WERI-Rb-1 (cell line): Measurements from ENCODE around the gene CYP4F12.

Source experiments
- DNase-seq: peaks from one replicate; pipeline ENCODE4 v3.0.0-alpha.2; 2020
- H3K27ac ChIP-seq: fragments of 250-450 bp; sonication (Bioruptor Pico); 2 replicates; pipeline ENCODE4 v1.5.1; 2020; ENCODE audit warnings: mild to moderate bottlenecking, moderate library complexity
- H3K27me3 ChIP-seq: fragments of 250-450 bp; sonication (Bioruptor Pico); 2 replicates; pipeline ENCODE4 v1.5.1; 2021; ENCODE audit warnings: mild to moderate bottlenecking, low read depth, moderate library complexity; ENCODE audit not compliant: insufficient read depth, severe bottlenecking
- H3K36me3 ChIP-seq: fragments of 250-450 bp; sonication (Bioruptor Pico); 2 replicates; pipeline ENCODE4 v1.5.1; 2020; ENCODE audit warnings: mild to moderate bottlenecking, moderate library complexity
- H3K4me3 ChIP-seq: 2 replicates; pipeline ENCODE4 v1.5.1; 2011; ENCODE audit warnings: low read depth, mild to moderate bottlenecking, control low read depth, low read length
- H3K9me3 ChIP-seq: fragments of 250-450 bp; sonication (Bioruptor Pico); 2 replicates; pipeline ENCODE4 v1.5.1; 2021; ENCODE audit warnings: mild to moderate bottlenecking, moderate library complexity; ENCODE audit not compliant: severe bottlenecking
- TF ChIP-seq, protein P1 (sequence below): IDR thresholded peaks from 2 replicates; pipeline ENCODE4 v1.5.1; 2011; ENCODE audit warnings: low read depth, mild to moderate bottlenecking, control low read depth, inconsistent platforms, low read length

The CYP4F12 gene

DNA sequence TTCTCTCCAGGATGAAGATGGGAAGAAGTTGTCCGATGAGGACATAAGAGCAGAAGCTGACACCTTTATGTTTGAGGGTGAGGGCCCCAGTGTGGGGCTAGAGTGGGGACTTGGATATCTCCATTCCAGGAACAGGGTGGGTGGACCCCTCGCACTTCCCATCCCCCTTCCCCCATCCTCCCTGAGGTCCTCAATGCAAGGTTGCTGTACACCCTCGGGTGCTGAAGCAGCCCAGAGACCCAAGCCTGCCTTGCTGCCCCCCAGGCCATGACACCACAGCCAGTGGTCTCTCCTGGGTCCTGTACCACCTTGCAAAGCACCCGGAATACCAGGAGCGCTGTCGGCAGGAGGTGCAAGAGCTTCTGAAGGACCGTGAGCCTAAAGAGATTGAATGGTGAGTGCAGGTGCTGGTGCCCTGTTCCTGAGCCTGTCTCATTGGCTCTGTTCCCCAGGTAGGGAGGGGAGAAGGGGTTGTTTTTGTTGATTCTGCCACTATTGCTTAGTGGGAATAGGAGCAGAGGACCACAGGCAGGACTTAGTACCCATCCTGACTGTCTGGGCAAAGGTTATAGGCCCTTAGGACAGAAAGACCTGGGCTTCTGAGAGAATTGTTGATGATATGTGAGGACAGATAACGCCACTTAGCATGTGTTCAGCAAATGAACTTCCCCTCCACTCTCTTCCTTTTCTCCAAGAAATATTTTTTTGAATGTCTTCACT lies 20.2 kb upstream of the CYP4F12 start:
- TF ChIP-seq, protein P1, sequence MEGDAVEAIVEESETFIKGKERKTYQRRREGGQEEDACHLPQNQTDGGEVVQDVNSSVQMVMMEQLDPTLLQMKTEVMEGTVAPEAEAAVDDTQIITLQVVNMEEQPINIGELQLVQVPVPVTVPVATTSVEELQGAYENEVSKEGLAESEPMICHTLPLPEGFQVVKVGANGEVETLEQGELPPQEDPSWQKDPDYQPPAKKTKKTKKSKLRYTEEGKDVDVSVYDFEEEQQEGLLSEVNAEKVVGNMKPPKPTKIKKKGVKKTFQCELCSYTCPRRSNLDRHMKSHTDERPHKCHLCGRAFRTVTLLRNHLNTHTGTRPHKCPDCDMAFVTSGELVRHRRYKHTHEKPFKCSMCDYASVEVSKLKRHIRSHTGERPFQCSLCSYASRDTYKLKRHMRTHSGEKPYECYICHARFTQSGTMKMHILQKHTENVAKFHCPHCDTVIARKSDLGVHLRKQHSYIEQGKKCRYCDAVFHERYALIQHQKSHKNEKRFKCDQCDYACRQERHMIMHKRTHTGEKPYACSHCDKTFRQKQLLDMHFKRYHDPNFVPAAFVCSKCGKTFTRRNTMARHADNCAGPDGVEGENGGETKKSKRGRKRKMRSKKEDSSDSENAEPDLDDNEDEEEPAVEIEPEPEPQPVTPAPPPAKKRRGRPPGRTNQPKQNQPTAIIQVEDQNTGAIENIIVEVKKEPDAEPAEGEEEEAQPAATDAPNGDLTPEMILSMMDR, result no peak
- no peak overlapping the region for H3K27ac ChIP-seq
- no peak overlapping the region for H3K4me3 ChIP-seq
- H3K36me3 ChIP-seq, result no peaks in the 10 kb centered on the region
- H3K9me3 ChIP-seq, result no peaks in the 10 kb centered on the region
- no peak for DNase-seq
- peaks cover 33% of the 10 kb centered on the region for H3K27me3 ChIP-seq

GRCh38 chr19:15656467-15656866 lies 16.4 kb upstream of the CYP4F12 start:
- TF ChIP-seq, protein P1, result no peak
- Histone ChIP-seq H3K36me3 (no peaks in the 10 kb centered on the region), H3K27me3 (peaks cover 25% of the 10 kb centered on the region), H3K27ac (no peak overlapping the region), H3K4me3 (no peak overlapping the region), H3K9me3 (no peaks in the 10 kb centered on the region)
- DNase-seq, result no peak

DNA sequence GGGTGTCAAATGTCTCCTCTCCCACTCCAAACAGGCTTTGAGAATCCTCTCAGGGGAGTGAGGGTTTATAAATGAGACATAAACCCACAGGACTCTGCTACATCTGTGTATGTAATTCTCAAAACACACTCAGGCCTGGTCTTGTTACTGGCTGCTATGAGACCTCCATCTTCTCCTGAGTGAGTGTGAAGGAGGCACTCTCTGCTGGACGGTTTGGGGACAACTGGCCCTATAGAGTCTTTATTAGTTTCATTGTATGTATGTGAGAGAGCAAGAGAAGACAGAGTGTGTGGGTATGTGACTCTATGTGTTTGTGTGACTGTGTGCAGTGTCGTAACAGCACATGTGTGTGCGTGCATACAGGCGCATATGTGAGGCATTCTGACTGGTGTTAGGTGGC lies 9.6 kb upstream of the CYP4F12 start:
- Histone ChIP-seq H3K36me3 (no peaks in the 10 kb centered on the region), H3K27me3 (peaks cover 26% of the 10 kb centered on the region), H3K9me3 (no peaks in the 10 kb centered on the region), H3K27ac (no peak overlapping the region), H3K4me3 (no peak overlapping the region)
- DNase-seq, result no peak
- TF ChIP-seq, protein P1, result no peak

DNA sequence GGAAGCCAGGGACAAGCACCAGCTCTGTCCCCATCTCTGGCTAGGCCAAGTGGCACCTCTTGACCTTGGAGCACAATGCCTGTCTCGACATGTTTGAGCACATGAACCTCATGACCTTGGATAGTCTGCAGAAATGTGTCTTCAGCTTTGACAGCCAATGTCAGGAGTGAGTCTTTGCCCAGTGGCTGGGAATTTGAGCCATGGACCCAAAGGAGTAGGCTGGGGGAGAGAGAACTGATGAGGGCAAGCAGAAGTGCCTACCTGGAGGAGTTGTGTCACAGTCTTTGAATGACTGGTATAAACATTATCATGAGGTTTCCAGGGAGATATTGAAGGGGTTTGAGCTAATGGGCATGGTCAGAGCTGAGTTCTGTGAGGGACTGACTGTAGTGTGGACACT lies 6.7 kb upstream of the CYP4F12 start:
- DNase-seq, result no peak
- TF ChIP-seq, protein P1, result no peak
- Histone ChIP-seq H3K36me3 (no peaks in the 10 kb centered on the region), H3K27ac (no peak overlapping the region), H3K9me3 (no peaks in the 10 kb centered on the region), H3K4me3 (no peak overlapping the region), H3K27me3 (peaks cover 38% of the 10 kb centered on the region)

DNA sequence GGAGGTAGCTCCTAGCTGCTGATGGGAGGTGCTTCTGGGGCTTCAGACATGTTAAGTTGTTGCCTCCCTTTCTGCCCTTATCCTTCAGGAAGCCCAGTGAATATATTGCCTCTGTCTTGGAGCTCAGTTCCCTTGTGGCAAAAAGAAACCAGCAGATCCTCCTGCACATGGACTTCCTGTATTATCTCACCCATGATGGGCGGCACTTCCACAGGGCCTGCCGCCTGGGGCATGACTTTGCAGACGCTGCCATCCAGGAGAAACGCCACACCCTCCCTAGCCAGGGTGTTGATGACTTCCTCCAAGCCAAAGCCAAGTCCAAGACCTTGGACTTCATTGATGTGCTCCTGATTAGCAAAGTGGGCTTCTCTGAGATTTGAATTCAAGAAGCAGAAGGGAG lies 6.0 kb upstream of the CYP4F12 start:
- H3K27ac ChIP-seq, result no peak overlapping the region
- no peaks in the 10 kb centered on the region for H3K36me3 ChIP-seq
- no peaks in the 10 kb centered on the region for H3K9me3 ChIP-seq
- TF ChIP-seq, protein P1, result no peak
- no peak overlapping the region for H3K4me3 ChIP-seq
- peaks cover 31% of the 10 kb centered on the region for H3K27me3 ChIP-seq
- DNase-seq, result no peak

DNA sequence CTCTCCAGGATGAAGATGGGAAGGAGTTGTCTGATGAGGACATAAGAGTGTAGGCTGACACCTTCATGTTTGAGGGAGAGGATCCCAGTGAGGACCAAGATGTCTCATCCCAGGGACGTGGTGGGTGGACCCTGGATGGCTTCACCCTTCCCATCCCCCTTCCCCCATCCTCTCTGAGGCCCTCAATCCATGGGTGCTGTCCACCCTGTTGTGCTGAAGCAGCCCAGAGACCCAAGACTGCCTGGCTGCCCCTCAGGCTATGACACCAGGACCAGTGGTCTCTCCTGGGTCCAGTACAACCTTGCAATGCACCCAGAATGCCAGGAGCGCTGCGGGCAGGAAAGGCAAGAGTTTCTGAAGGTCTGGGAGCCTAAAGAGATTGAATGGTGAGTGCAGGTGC lies 3.4 kb upstream of the CYP4F12 start:
- Histone ChIP-seq H3K27ac (no peak overlapping the region), H3K4me3 (no peak overlapping the region), H3K36me3 (no peaks in the 10 kb centered on the region), H3K27me3 (peaks cover 20% of the 10 kb centered on the region), H3K9me3 (no peaks in the 10 kb centered on the region)
- DNase-seq, result no peak
- TF ChIP-seq, protein P1, result no peak
